ENCODE measurements around the gene FYN. TPM values are rescaled to one million over a fixed set of nuclear protein-coding genes. Genes with fewer than 3 reads are reported as not detected.

FYN gene
- polyA plus RNA-seq, 3 donors, result 88.4 to 149 (median 114) TPM

DNA sequence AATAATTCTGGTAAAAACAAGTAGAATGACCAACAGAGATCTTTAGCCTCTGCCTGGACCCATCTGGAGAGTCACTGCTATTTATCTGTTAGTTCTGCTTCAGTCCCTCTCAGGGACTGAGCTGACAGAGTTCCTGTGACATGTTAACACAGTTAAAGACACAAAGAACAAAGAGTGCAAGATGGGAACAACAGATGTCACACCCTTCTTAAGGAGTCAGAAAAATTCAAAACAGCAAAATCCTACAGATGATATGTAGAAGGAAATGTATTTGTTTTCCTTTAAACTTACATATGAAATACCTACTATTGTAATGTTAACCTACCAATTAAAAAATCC lies 102.2 kb downstream of the FYN start:
- H3K9me3 Mint-ChIP-seq, result peaks cover 0 to 3% (median 0%) of the 10 kb centered on the region in 7 donors
- H3K9me3 ChIP-seq (replicated peaks in 1 of 2; ENCODE audit: control insufficient read depth in 1 of 2, insufficient read depth in 1 of 2, low read length in 2 of 2), result no peaks in the 10 kb centered on the region
- H3K27me3 ChIP-seq (ENCODE audit: control insufficient read depth in 2 of 2, insufficient read depth in 2 of 2, low read length in 2 of 2), result no peaks in the 10 kb centered on the region
- peaks cover 14% of the 10 kb centered on the region for H3K4me1 Mint-ChIP-seq
- H3K9ac ChIP-seq (ENCODE audit: insufficient read depth, low read length, poor library complexity, severe bottlenecking), result no peak overlapping the region
- no peak overlapping the region for H2AFZ ChIP-seq (ENCODE audit: insufficient read depth, low read depth, low read length, poor library complexity, severe bottlenecking)
- peaks cover 21 to 64% of the 10 kb centered on the region in 2 donors for H3K36me3 ChIP-seq (replicated peaks in 1 of 2; ENCODE audit: control insufficient read depth in 1 of 2, insufficient read depth in 2 of 2, low read length in 2 of 2)
- H3K4me2 ChIP-seq (replicated peaks; ENCODE audit: extremely low read depth, low read length, poor library complexity, severe bottlenecking), result no peak overlapping the region
- H3K27ac ChIP-seq (ENCODE audit: low read depth in 1 of 2, low read length in 2 of 2), result no peak overlapping the region
- no peak for TF ChIP-seq CTCF (IDR thresholded peaks at IDR 0.05)
- H3K4me3 Mint-ChIP-seq, result no peak overlapping the region
- no peak overlapping the region for H3K27ac Mint-ChIP-seq
- DNase-seq, result no peak
- H4K20me1 ChIP-seq (ENCODE audit: insufficient read depth, low read length), result peaks cover 94% of the 10 kb centered on the region
- H3K4me3 ChIP-seq (replicated peaks in 1 of 3; ENCODE audit: low read depth in 2 of 3, low read length in 3 of 3), result no peak overlapping the region
- H3K79me2 ChIP-seq (ENCODE audit: insufficient read depth, low read length), result peaks cover 33% of the 10 kb centered on the region
- H3K27me3 Mint-ChIP-seq (ENCODE audit: low read depth in 3 of 3), result peaks cover 0 to 4% (median 0%) of the 10 kb centered on the region in 3 donors
- H3K4me1 ChIP-seq (ENCODE audit: control insufficient read depth in 1 of 2, insufficient read depth in 2 of 2, low read length in 2 of 2), result no peaks in the 10 kb centered on the region
- peaks cover 35 to 67% of the 10 kb centered on the region in 2 donors for H3K36me3 Mint-ChIP-seq
- intact Hi-C loops (cut with micrococcal nuclease), result no loop called here

GRCh38 chr6:111770263-111771093 lies 102.8 kb downstream of the FYN start:
- Mint-ChIP-seq H3K4me1 (peaks cover 20% of the 10 kb centered on the region), H3K27me3 (ENCODE audit: low read depth in 3 of 3) (peaks cover 0 to 4% (median 0%) of the 10 kb centered on the region in 3 donors), H3K9me3 (peaks cover 0 to 3% (median 0%) of the 10 kb centered on the region in 7 donors), H3K36me3 (peaks cover 31 to 63% of the 10 kb centered on the region in 2 donors), H3K4me3 (no peak overlapping the region), H3K27ac (peak overlapping the region in 2 of 7 donors; percentile 9 to 27)
- intact Hi-C loops (cut with micrococcal nuclease), result no loop called here
- Histone ChIP-seq H3K36me3 (replicated peaks in 1 of 2; ENCODE audit: control insufficient read depth in 1 of 2, insufficient read depth in 2 of 2, low read length in 2 of 2) (peaks cover 15 to 62% of the 10 kb centered on the region in 2 donors), H3K4me1 (ENCODE audit: control insufficient read depth in 1 of 2, insufficient read depth in 2 of 2, low read length in 2 of 2) (no peaks in the 10 kb centered on the region), H2AFZ (ENCODE audit: insufficient read depth, low read depth, low read length, poor library complexity, severe bottlenecking) (no peak overlapping the region), H3K27me3 (ENCODE audit: control insufficient read depth in 2 of 2, insufficient read depth in 2 of 2, low read length in 2 of 2) (no peaks in the 10 kb centered on the region), H3K4me2 (replicated peaks; ENCODE audit: extremely low read depth, low read length, poor library complexity, severe bottlenecking) (no peak overlapping the region), H3K9me3 (replicated peaks in 1 of 2; ENCODE audit: control insufficient read depth in 1 of 2, insufficient read depth in 1 of 2, low read length in 2 of 2) (no peaks in the 10 kb centered on the region), H4K20me1 (ENCODE audit: insufficient read depth, low read length) (peaks cover 94% of the 10 kb centered on the region), H3K79me2 (ENCODE audit: insufficient read depth, low read length) (peaks cover 36% of the 10 kb centered on the region), H3K27ac (ENCODE audit: low read depth in 1 of 2, low read length in 2 of 2) (no peak overlapping the region), H3K9ac (ENCODE audit: insufficient read depth, low read length, poor library complexity, severe bottlenecking) (no peak overlapping the region), H3K4me3 (replicated peaks in 1 of 3; ENCODE audit: low read depth in 2 of 3, low read length in 3 of 3) (no peak overlapping the region)
- no peak for TF ChIP-seq CTCF (IDR thresholded peaks at IDR 0.05)
- DNase-seq, result no peak
- 100% methylated on average over 1 of the region's 6 CpGs for WGBS (ENCODE audit: insufficient coverage)

Measured in CD14-positive monocyte (primary cell).